Esophagus (tissue), 2 donors: Measurements from ENCODE around the gene NBPF14. TPM values are rescaled to one million over a fixed set of nuclear protein-coding genes. Genes with fewer than 3 reads are reported as not detected.
"Not testable (repeated sequence)": the region's sequence is repeated elsewhere in the genome, so short reads cannot be mapped to it uniquely, and the experiment has no call there.

Experiments
- H3K27ac ChIP-seq, 2 donors: one replicate each; pipeline ENCODE4 v1.5.1; 2013; ENCODE audit warnings: low read depth in 2 of 2, mild to moderate bottlenecking in 2 of 2, inconsistent platforms in 1 of 2, low read length in 1 of 2, moderate library complexity in 1 of 2
- H3K27me3 ChIP-seq, 2 donors: one replicate each; pipeline ENCODE4 v1.6.1; 2013; ENCODE audit warnings: low read length in 2 of 2, control low read depth in 1 of 2, mild to moderate bottlenecking in 1 of 2; ENCODE audit not compliant: insufficient read depth in 2 of 2, control insufficient read depth in 1 of 2
- H3K36me3 ChIP-seq, 2 donors: one replicate each; pipeline ENCODE4 v1.6.1; 2013; ENCODE audit warnings: low read length in 1 of 2; ENCODE audit not compliant: control insufficient read depth in 2 of 2, insufficient read depth in 2 of 2
- H3K4me1 ChIP-seq, 2 donors: one replicate each; pipeline ENCODE4 v1.6.1; 2013; ENCODE audit warnings: low read length in 1 of 2; ENCODE audit not compliant: control insufficient read depth in 2 of 2, insufficient read depth in 2 of 2
- H3K4me3 ChIP-seq, 2 donors: one replicate each; pipeline ENCODE4 v1.5.1; 2013; ENCODE audit warnings: low read length in 2 of 2, mild to moderate bottlenecking in 2 of 2, low read depth in 1 of 2, moderate library complexity in 1 of 2
- H3K9me3 ChIP-seq, 2 donors: one replicate each; pipeline ENCODE4 v1.6.1; 2013; ENCODE audit warnings: mild to moderate bottlenecking in 2 of 2, low read depth in 1 of 2, low read length in 1 of 2, moderate library complexity in 1 of 2; ENCODE audit not compliant: control insufficient read depth in 2 of 2, insufficient read depth in 1 of 2
- WGBS, 2 donors: extraction: QIAGEN DNeasy Blood & Tissue Kit; methylation state at CpG; one replicate each; pipeline ENCODE4 v1.1.7; 2013; 5-methylcytosine and 5-hydroxymethylcytosine counted together
- polyA plus RNA-seq, 2 donors: library from polyadenylated mRNA; stranded (reverse); fragments of 200-250 nt; gene quantifications; one replicate each; pipeline ENCODE4 v1.2.3, GENCODE V29; 2013
- donor health status: healthy with polysubstance abuse.
- donor health status: Bipolar disorder and iron deficiency.

NBPF14 gene
- polyA plus RNA-seq, 2 donors = 17.4 to 18.8 TPM

GRCh38 chr1:148526587-148526986 is 69.2 kb downstream of the NBPF14 start:
- not testable (repeated sequence) for H3K4me1 ChIP-seq, H3K27ac ChIP-seq, H3K27me3 ChIP-seq, H3K9me3 ChIP-seq, H3K4me3 ChIP-seq, H3K36me3 ChIP-seq
- 78 to 96% methylated on average over 2 of the region's 2 CpGs for WGBS, 2 donors

GRCh38 chr1:148523205-148524144 is 72.3 kb downstream of the NBPF14 start:
- not testable (repeated sequence) for H3K9me3 ChIP-seq, H3K36me3 ChIP-seq, H3K4me1 ChIP-seq, H3K27me3 ChIP-seq, H3K4me3 ChIP-seq
- WGBS, 2 donors = 29 to 30% methylated on average over 13 to 21 of the region's 35 CpGs
- peak overlapping the region in 1 of 2 donors; percentile 89 for H3K27ac ChIP-seq

- Histone ChIP-seq H3K27ac (peak overlapping the region; percentile 77 to 89), H3K4me3 (peak overlapping the region; percentile 45 to 52)
- WGBS, 2 donors = 1% methylated on average over 26 to 30 of the region's 30 CpGs
- H3K9me3 ChIP-seq, H3K27me3 ChIP-seq, H3K36me3 ChIP-seq, H3K4me1 ChIP-seq: not testable (repeated sequence)
These were observed 73.1 kb downstream of the NBPF14 start for GRCh38 chr1:148522561-148523204.

- peak overlapping the region; percentile 75 to 89 for H3K27ac ChIP-seq
- not testable (repeated sequence) for H3K36me3 ChIP-seq, H3K4me1 ChIP-seq, H3K9me3 ChIP-seq, H3K27me3 ChIP-seq
- WGBS, 2 donors = 1 to 2% methylated on average over 13 to 16 of the region's 23 CpGs
- H3K4me3 ChIP-seq = peak overlapping the region; percentile 1 to 34
These were observed 73.7 kb downstream of the NBPF14 start for GRCh38 chr1:148522072-148522471.

GRCh38 chr1:148514310-148514709 is 81.5 kb downstream of the NBPF14 start:
- not testable (repeated sequence) for H3K9me3 ChIP-seq, H3K4me3 ChIP-seq, H3K36me3 ChIP-seq, H3K27me3 ChIP-seq, H3K4me1 ChIP-seq, H3K27ac ChIP-seq
- no CpG with 5 or more reads among the region's 3 CpGs for WGBS, 2 donors

- H3K4me3 ChIP-seq = not testable (repeated sequence)
- 73 to 77% methylated on average over 9 of the region's 9 CpGs for WGBS, 2 donors
These were observed 83.1 kb downstream of the NBPF14 start for GRCh38 chr1:148512571-148513184.

GRCh38 chr1:148493933-148494332 is 101.9 kb downstream of the NBPF14 start:
- H3K4me1 ChIP-seq, H3K9me3 ChIP-seq, H3K27me3 ChIP-seq, H3K36me3 ChIP-seq, H3K4me3 ChIP-seq, H3K27ac ChIP-seq: not testable (repeated sequence)

More at GRCh38 chr1:148512571-148513184, 83.1 kb downstream of the NBPF14 start:
- H3K27me3 ChIP-seq, H3K9me3 ChIP-seq, H3K4me1 ChIP-seq, H3K27ac ChIP-seq, H3K36me3 ChIP-seq: not testable (repeated sequence)

GRCh38 chr1:148483029-148483428 is 112.8 kb downstream of the NBPF14 start, which contains the start of gene PPIAL4G:
TSS of gene PPIAL4G (minus strand) at chr1:148483302. CDS start at chr1:148483252, 50 bp downstream.
- H3K36me3 ChIP-seq, H3K27ac ChIP-seq, H3K4me3 ChIP-seq, H3K27me3 ChIP-seq, H3K4me1 ChIP-seq, H3K9me3 ChIP-seq: not testable (repeated sequence)
- 91 to 95% methylated on average over 12 of the region's 12 CpGs for WGBS, 2 donors
